22Rv1 (cell line): ENCODE results near the gene TGFBR3.

Experiments used
- H3K27ac ChIP-seq: fragments of 450-650 bp; 2 replicates; pipeline ENCODE4 v1.5.1; 2017
- CTCF ChIP-seq: fragments of 450-650 bp; IDR thresholded peaks from 2 replicates; pipeline ENCODE4 v1.5.1; 2017; ENCODE audit warnings: mild to moderate bottlenecking
- ZFX ChIP-seq: fragments of 450-650 bp; IDR thresholded peaks from 2 replicates; pipeline ENCODE4 v1.6.1; 2017; ENCODE audit warnings: antibody characterized with exemption, borderline replicate concordance

Gene TGFBR3

GRCh38 chr1:91700332-91700731, 185.6 kb downstream of the TGFBR3 start:
- no peak for TF ChIP-seq CTCF
- no peak for TF ChIP-seq ZFX
- H3K27ac ChIP-seq, result no peak overlapping the region

DNA sequence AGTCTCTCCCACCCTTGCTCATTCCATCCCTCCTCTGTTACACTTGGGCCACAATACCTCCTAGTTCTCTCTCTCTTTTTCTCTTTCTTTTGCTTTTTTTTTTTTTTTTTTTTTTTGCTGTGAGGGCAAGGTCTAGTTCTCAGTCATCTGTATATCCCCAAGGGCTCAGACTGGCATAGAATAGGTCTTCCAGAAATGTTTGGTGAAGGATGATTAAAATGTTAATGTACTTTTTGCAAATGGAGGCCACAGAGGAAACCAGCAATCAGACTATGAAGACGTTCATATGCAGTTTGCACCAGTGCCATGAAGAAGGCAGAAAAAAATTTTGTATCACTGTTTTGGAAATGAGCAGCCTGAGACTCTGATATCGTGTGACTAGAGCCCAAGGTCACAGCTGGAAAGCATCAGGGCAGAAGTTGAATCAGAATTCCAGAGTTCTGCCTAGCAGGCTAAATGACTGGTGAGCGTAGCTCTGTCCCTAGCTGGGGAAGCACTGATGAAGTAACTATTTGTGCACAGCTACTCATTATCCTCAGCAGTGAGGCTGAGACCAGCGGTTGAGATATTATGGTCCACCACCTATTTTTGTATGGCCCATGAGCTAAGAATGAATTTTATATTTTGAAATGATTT, 186.5 kb downstream of the TGFBR3 start:
- no peak overlapping the region for H3K27ac ChIP-seq
- TF ChIP-seq CTCF, result no peak
- TF ChIP-seq ZFX, result no peak

- TF ChIP-seq ZFX, result no peak
- TF ChIP-seq CTCF, result no peak
- H3K27ac ChIP-seq, result no peak overlapping the region
These were observed 188.1 kb downstream of the TGFBR3 start for GRCh38 chr1:91697861-91698260.

- H3K27ac ChIP-seq, result no peak overlapping the region
- no peak for TF ChIP-seq ZFX
- TF ChIP-seq CTCF, result no peak
These were observed 188.5 kb downstream of the TGFBR3 start for GRCh38 chr1:91697416-91697815.

- H3K27ac ChIP-seq, result no peak overlapping the region
These were observed 189.6 kb downstream of the TGFBR3 start for GRCh38 chr1:91696321-91696720.

GRCh38 chr1:91693557-91693956, 192.4 kb downstream of the TGFBR3 start:
- no peak overlapping the region for H3K27ac ChIP-seq
- TF ChIP-seq ZFX, result no peak
- TF ChIP-seq CTCF, result no peak

More at GRCh38 chr1:91696321-91696720, 189.6 kb downstream of the TGFBR3 start:
- TF ChIP-seq ZFX, result no peak
- TF ChIP-seq CTCF, result no peak

GRCh38 chr1:91691525-91691924, 194.4 kb downstream of the TGFBR3 start:
- TF ChIP-seq CTCF (no peak), ZFX (no peak)
- no peak overlapping the region for H3K27ac ChIP-seq
